HCT116 (cell line): ENCODE results near the gene MPPED1. TPM values are rescaled to one million over a fixed set of nuclear protein-coding genes. Genes with fewer than 3 reads are reported as not detected.

Experiments
- ATAC-seq: fragments of 200-7000 bp; cut with Tn5 transposase; 2 replicates; pipeline ENCODE4 v1.9.1; 2020; ENCODE audit warnings: mild to moderate bottlenecking, moderate library complexity
- BruUV-seq: library from RNA; stranded (reverse); fragments of 400-500 nt; replicated peaks from 2 replicates; lab custom pipeline; 2021; lab: Mats Ljungman, UMichigan
- CTCF ChIA-PET: fragments of 300-600 bp; sonication (Branson Sonifier 250); formaldehyde crosslinking; loops from one replicate; lab custom pipeline; 2021; ENCODE audit warnings: antibody characterized with exemption; lab: Charles Lee
- POLR2A ChIA-PET: fragments of 300-600, 350-600 bp; sonication (Branson Sonifier 250); formaldehyde crosslinking; loops from one replicate; lab custom pipeline; 2021; ENCODE audit warnings: antibody characterized with exemption; lab: Charles Lee
- RAD21 ChIA-PET, 2 experiments: fragments of 300-600 bp; sonication (Branson Sonifier 250); formaldehyde crosslinking; loops; one replicate each; lab custom pipeline; 2023; ENCODE audit warnings: low total read pairs in 2 of 2; ENCODE audit not compliant: uncharacterized antibody in 2 of 2, unreplicated experiment in 2 of 2, low non-redundant PET in 1 of 2; lab: Charles Lee
- DNase-seq: peaks from one replicate; pipeline ENCODE4 v3.0.0-alpha.2; 2010; ENCODE audit warnings: low read depth, low spot score
- H2AFZ ChIP-seq: fragments of 200-600 bp; shearing (Covaris generic), sonication (generic); 2 replicates; pipeline ENCODE4 v1.6.1; 2017; ENCODE audit warnings: low read depth, mixed run types, mixed read lengths, antibody characterized with exemption, low read length; ENCODE audit not compliant: poor library complexity, severe bottlenecking
- H3K27ac ChIP-seq: 2 replicates; pipeline ENCODE4 v1.5.1; 2012; ENCODE audit warnings: low read depth, low read length
- H3K27me3 ChIP-seq: fragments of 200-600 bp; sonication (generic); 2 replicates; pipeline ENCODE4 v1.6.1; 2016; ENCODE audit warnings: mixed run types, low read length, mixed read lengths; ENCODE audit not compliant: insufficient read depth
- H3K36me3 ChIP-seq, 2 experiments: fragments of 200-500 bp in 1 of 2; fragments of 200-600 bp in 1 of 2; sonication (Bioruptor generic) in 1 of 2; sonication (generic) in 1 of 2; 2 replicates each; pipeline versions ENCODE4 v1.5.1 to v1.6.1; 2014 to 2016; ENCODE audit warnings: low read length in 2 of 2, inconsistent platforms in 1 of 2, mixed read lengths in 1 of 2, mixed run types in 1 of 2; ENCODE audit not compliant: insufficient read depth in 2 of 2, control insufficient read depth in 1 of 2
- H3K4me1 ChIP-seq, 2 experiments: fragments of 200-600 bp in 1 of 2; sonication (generic) in 1 of 2; 2 replicates each; pipeline versions ENCODE4 v1.5.1 to v1.6.1; 2012 to 2017; ENCODE audit warnings: low read length in 2 of 2, inconsistent platforms in 1 of 2, mild to moderate bottlenecking in 1 of 2, mixed read lengths in 1 of 2, mixed run types in 1 of 2, moderate library complexity in 1 of 2; ENCODE audit not compliant: insufficient read depth in 2 of 2, control insufficient read depth in 1 of 2
- H3K4me2 ChIP-seq: fragments of 200-600 bp; sonication (generic); 2 replicates; pipeline ENCODE4 v1.6.1; 2017; ENCODE audit warnings: mixed run types, low read length, mixed read lengths
- H3K4me3 ChIP-seq, 2 experiments: fragments of 200-600 bp in 1 of 2; sonication (generic) in 1 of 2; replicated peaks in 1 of 2; 2 replicates each; pipeline ENCODE4 v1.5.1; 2011 to 2016; ENCODE audit warnings: low read length in 2 of 2, control low read depth in 1 of 2, low read depth in 1 of 2, mild to moderate bottlenecking in 1 of 2, mixed read lengths in 1 of 2, mixed run types in 1 of 2
- H3K79me2 ChIP-seq: fragments of 200-600 bp; sonication (generic); 2 replicates; pipeline ENCODE4 v1.6.1; 2017; ENCODE audit warnings: mild to moderate bottlenecking, mixed run types, low read length, moderate library complexity, mixed read lengths; ENCODE audit not compliant: insufficient read depth
- H3K9ac ChIP-seq: fragments of 200-600 bp; sonication (generic); 2 replicates; pipeline ENCODE4 v1.6.1; 2016; ENCODE audit warnings: low read length, mixed read lengths
- H3K9me2 ChIP-seq: fragments of 200-600 bp; sonication (generic), shearing (Covaris generic); 2 replicates; pipeline ENCODE4 v1.6.1; 2017; ENCODE audit warnings: mixed run types, mild to moderate bottlenecking, moderate library complexity; ENCODE audit not compliant: insufficient read depth
- H3K9me3 ChIP-seq, 2 experiments: fragments of 200-500 bp in 1 of 2; fragments of 200-600 bp in 1 of 2; sonication (Bioruptor generic) in 1 of 2; sonication (generic) in 1 of 2; 2 replicates each; pipeline ENCODE4 v1.6.1; 2014 to 2017; ENCODE audit warnings: low read length in 2 of 2, mixed read lengths in 2 of 2, inconsistent platforms in 1 of 2, low read depth in 1 of 2, mild to moderate bottlenecking in 1 of 2, mixed run types in 1 of 2, moderate library complexity in 1 of 2; ENCODE audit not compliant: control insufficient read depth in 1 of 2, insufficient read depth in 1 of 2
- H4K20me1 ChIP-seq: fragments of 200-600 bp; sonication (generic), shearing (Covaris generic); 2 replicates; pipeline ENCODE4 v1.6.1; 2017; ENCODE audit warnings: mixed run types, mild to moderate bottlenecking, moderate library complexity; ENCODE audit not compliant: insufficient read depth
- CBX3 ChIP-seq: IDR thresholded peaks from 2 replicates; pipeline ENCODE4 v1.6.1; 2012; ENCODE audit warnings: low read depth
- CEBPB ChIP-seq: IDR thresholded peaks from 2 replicates; pipeline ENCODE4 v1.6.1; 2012; ENCODE audit warnings: low read depth
- EZH2 ChIP-seq: fragments of 200-600 bp; sonication (generic); IDR thresholded peaks from 2 replicates; pipeline ENCODE4 v1.6.1; 2017; ENCODE audit warnings: antibody characterized with exemption, mixed run types
- EZH2phosphoT487 ChIP-seq: fragments of 200-600 bp; IDR thresholded peaks from 2 replicates; pipeline ENCODE4 v1.6.1; 2018; ENCODE audit warnings: antibody characterized with exemption, borderline replicate concordance
- JUND ChIP-seq: IDR thresholded peaks from 2 replicates; pipeline ENCODE4 v1.6.1; 2012
- POLR2A ChIP-seq: IDR thresholded peaks from 2 replicates; pipeline ENCODE4 v1.7.0; 2011; ENCODE audit warnings: borderline replicate concordance; ENCODE audit not compliant: insufficient read depth, insufficient read length; ENCODE audit errors: extremely low read depth
- SIN3A ChIP-seq: IDR thresholded peaks from 2 replicates; pipeline ENCODE4 v1.6.1; 2012; ENCODE audit warnings: low read depth
- SP1 ChIP-seq: IDR thresholded peaks from 2 replicates; pipeline ENCODE4 v1.6.1; 2012; ENCODE audit warnings: low read depth
- TCF7L2 ChIP-seq: IDR thresholded peaks from 2 replicates; pipeline ENCODE4 v1.7.0; 2011; ENCODE audit warnings: borderline replicate concordance, inconsistent platforms; ENCODE audit not compliant: insufficient read depth, insufficient read length; ENCODE audit errors: extremely low read depth
- YY1 ChIP-seq: IDR thresholded peaks from 2 replicates; pipeline ENCODE4 v1.6.1; 2011; ENCODE audit warnings: low read length, low read depth, moderate library complexity, mild to moderate bottlenecking; ENCODE audit not compliant: insufficient replicate concordance; ENCODE audit errors: extremely low read depth
- ZNF274 ChIP-seq: fragments of 200-500 bp; sonication (Bioruptor generic); IDR thresholded peaks from 2 replicates; pipeline ENCODE4 v1.6.1; 2014; ENCODE audit warnings: mild to moderate bottlenecking, low read depth, low read length, inconsistent platforms
- intact Hi-C: fragments of 100-400 bp; cut with micrococcal nuclease; formaldehyde crosslinking; loops from 2 replicates; pipeline ENCODE4 v1.10.0; 2022
- total RNA-seq: library from RNA; stranded (reverse); gene quantifications from one replicate; pipeline ENCODE4 v1.2.1, GENCODE V29; 2021; ENCODE audit not compliant: unreplicated experiment
- TF ChIP-seq, protein P1 (sequence below): IDR thresholded peaks from 2 replicates; pipeline ENCODE4 v1.6.1; 2012
- TF ChIP-seq, protein P2 (sequence below): IDR thresholded peaks from 2 replicates; pipeline ENCODE4 v1.6.1; 2012
- TF ChIP-seq, protein P3 (sequence below): IDR thresholded peaks from 2 replicates; pipeline ENCODE4 v1.6.1; 2011; ENCODE audit warnings: mild to moderate bottlenecking, low read length, moderate library complexity; ENCODE audit not compliant: insufficient replicate concordance; ENCODE audit errors: extremely low read depth
- TF ChIP-seq, protein P4 (sequence below): IDR thresholded peaks from 2 replicates; pipeline ENCODE4 v1.6.1; 2012; ENCODE audit warnings: low read depth

Gene MPPED1
- total RNA-seq, 1 experiment from 2014 or later = not detected

DNA sequence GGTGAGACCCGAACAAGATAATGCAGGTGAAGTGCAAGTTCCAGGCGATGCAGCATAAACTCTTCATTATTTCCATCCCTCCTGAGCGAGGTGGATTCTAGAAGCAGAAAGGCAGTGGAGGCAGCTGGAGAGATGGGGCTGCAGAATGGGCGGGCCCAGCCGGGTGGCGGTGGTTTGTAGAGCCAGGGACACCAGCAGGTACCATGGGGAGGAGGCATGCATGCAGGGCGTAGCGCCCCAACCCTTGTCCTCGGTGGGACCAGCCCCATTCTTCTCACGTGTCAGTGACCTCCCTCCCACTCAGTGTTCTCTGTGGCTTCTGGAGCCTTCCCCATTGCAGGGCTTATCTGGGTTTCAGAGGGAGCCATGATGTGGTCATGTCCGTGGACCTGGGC lies 38.0 kb downstream of the MPPED1 start (continued):
- TF ChIP-seq ZNF274 = no peak
- TF ChIP-seq, protein P1, sequence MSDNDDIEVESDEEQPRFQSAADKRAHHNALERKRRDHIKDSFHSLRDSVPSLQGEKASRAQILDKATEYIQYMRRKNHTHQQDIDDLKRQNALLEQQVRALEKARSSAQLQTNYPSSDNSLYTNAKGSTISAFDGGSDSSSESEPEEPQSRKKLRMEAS = no peak
- TF ChIP-seq POLR2A = no peak
- TF ChIP-seq, protein P2, sequence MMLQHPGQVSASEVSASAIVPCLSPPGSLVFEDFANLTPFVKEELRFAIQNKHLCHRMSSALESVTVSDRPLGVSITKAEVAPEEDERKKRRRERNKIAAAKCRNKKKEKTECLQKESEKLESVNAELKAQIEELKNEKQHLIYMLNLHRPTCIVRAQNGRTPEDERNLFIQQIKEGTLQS = no peak
- TF ChIP-seq YY1 = no peak
- TF ChIP-seq, all 23 proteins: peak for 0

DNA sequence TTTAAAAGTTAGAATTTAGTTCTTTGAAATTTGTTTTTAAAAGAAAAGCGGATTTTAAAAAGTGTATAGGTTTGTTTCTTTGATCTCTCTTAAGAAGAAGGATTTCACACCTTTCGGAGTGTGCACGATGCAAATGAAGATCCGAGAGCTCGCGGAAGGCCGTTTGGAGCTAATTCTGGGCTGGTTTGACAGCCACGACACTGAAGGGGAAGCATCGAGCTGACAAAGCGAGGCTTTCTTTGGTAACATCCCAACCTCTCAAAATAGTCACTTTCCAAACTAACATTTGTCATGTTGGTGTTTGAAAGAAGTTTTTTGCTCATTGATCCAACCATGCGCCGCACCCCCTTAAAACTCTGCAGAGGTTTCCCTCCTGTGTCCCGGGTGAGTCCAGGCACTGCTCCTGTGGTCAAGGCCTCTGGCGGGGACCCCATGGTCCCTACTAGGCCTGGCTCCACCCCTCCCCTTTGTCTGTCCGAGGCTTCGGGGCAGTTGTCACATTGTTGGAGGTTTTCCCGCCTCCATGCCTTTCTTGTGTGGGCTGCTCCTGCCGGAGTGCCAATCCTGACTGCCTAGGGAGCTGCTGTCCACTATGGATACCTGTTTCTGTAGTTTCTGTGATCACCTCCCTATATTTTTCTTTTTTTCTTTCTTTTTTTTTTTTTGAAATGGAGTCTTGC lies 39.7 kb downstream of the MPPED1 start:
- Histone ChIP-seq H3K27me3 (peaks cover 35% of the 10 kb centered on the region), H3K9ac (no peak overlapping the region), H3K79me2 (no peaks in the 10 kb centered on the region), H4K20me1 (no peaks in the 10 kb centered on the region), H3K27ac (no peak overlapping the region), H2AFZ (no peak overlapping the region), H3K4me1 (no peaks in the 10 kb centered on the region), H3K4me3 (no peak overlapping the region), H3K4me2 (no peak overlapping the region), H3K9me2 (no peaks in the 10 kb centered on the region), H3K36me3 (no peaks in the 10 kb centered on the region), H3K9me3 (no peaks in the 10 kb centered on the region)
- ATAC-seq = no peak
- intact Hi-C loops = no loop called here
- BruUV-seq = no TSS peak
- CTCF ChIA-PET = no interaction called here
- TF ChIP-seq SP1 (no peak), EZH2 (no peak), TCF7L2 (no peak), CBX3 (no peak), JUND (no peak), SIN3A (no peak), EZH2phosphoT487 (no peak), CEBPB (no peak)
- TF ChIP-seq, protein P1 = no peak
- TF ChIP-seq, protein P3, sequence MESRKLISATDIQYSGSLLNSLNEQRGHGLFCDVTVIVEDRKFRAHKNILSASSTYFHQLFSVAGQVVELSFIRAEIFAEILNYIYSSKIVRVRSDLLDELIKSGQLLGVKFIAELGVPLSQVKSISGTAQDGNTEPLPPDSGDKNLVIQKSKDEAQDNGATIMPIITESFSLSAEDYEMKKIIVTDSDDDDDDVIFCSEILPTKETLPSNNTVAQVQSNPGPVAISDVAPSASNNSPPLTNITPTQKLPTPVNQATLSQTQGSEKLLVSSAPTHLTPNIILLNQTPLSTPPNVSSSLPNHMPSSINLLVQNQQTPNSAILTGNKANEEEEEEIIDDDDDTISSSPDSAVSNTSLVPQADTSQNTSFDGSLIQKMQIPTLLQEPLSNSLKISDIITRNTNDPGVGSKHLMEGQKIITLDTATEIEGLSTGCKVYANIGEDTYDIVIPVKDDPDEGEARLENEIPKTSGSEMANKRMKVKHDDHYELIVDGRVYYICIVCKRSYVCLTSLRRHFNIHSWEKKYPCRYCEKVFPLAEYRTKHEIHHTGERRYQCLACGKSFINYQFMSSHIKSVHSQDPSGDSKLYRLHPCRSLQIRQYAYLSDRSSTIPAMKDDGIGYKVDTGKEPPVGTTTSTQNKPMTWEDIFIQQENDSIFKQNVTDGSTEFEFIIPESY = no peak
- TF ChIP-seq, protein P4, sequence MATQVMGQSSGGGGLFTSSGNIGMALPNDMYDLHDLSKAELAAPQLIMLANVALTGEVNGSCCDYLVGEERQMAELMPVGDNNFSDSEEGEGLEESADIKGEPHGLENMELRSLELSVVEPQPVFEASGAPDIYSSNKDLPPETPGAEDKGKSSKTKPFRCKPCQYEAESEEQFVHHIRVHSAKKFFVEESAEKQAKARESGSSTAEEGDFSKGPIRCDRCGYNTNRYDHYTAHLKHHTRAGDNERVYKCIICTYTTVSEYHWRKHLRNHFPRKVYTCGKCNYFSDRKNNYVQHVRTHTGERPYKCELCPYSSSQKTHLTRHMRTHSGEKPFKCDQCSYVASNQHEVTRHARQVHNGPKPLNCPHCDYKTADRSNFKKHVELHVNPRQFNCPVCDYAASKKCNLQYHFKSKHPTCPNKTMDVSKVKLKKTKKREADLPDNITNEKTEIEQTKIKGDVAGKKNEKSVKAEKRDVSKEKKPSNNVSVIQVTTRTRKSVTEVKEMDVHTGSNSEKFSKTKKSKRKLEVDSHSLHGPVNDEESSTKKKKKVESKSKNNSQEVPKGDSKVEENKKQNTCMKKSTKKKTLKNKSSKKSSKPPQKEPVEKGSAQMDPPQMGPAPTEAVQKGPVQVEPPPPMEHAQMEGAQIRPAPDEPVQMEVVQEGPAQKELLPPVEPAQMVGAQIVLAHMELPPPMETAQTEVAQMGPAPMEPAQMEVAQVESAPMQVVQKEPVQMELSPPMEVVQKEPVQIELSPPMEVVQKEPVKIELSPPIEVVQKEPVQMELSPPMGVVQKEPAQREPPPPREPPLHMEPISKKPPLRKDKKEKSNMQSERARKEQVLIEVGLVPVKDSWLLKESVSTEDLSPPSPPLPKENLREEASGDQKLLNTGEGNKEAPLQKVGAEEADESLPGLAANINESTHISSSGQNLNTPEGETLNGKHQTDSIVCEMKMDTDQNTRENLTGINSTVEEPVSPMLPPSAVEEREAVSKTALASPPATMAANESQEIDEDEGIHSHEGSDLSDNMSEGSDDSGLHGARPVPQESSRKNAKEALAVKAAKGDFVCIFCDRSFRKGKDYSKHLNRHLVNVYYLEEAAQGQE = no peak
- no peak for DNase-seq
- RAD21 ChIA-PET = no interaction called here
- POLR2A ChIA-PET = no interaction called here
